Measurements from ENCODE around the gene TMEM19.

TMEM19 gene

DNA sequence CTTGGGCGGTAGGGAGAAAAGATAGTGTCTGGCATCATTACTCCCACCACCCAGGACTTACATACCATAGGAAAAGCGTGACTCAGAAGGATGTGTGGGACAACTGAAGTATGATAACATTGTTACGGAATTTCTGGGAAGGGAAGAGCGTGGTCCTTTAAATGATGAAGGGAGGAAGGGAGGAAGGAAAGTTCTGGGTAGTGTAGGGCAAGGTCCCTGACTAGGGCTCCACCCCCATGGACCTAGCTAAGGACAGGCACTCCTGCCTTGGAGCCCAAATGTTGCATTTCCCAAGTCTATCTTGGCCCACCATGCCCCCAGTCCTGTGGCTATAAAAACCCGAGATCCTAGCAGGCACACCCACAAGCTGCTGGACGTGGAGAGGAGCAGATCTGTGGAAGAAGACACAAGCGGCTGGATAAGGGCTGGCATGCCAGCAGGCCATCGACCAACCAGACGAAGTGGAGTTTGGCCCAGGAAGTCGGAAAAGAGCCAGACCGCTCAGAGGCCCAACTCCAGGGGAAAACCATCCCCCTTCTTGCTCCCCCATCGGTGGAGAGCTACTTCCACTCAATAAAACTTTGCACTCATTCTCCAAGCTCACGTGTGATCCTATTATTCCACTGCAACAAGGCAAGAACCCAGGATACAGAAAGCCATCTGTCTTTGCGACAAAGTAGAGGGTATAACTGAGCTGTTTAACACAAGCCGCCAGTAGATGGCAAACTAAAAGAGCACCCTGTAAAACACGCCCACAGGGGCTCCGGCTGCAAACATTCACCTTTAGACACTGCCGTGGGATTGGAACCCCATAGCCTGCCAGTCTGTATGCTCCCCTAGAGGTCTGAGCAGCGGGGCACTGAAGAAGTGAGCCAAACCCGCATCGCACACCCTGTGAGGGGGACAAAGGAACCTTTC, 45.8 kb downstream of the TMEM19 start:
- TF ChIP-seq, protein P1, sequence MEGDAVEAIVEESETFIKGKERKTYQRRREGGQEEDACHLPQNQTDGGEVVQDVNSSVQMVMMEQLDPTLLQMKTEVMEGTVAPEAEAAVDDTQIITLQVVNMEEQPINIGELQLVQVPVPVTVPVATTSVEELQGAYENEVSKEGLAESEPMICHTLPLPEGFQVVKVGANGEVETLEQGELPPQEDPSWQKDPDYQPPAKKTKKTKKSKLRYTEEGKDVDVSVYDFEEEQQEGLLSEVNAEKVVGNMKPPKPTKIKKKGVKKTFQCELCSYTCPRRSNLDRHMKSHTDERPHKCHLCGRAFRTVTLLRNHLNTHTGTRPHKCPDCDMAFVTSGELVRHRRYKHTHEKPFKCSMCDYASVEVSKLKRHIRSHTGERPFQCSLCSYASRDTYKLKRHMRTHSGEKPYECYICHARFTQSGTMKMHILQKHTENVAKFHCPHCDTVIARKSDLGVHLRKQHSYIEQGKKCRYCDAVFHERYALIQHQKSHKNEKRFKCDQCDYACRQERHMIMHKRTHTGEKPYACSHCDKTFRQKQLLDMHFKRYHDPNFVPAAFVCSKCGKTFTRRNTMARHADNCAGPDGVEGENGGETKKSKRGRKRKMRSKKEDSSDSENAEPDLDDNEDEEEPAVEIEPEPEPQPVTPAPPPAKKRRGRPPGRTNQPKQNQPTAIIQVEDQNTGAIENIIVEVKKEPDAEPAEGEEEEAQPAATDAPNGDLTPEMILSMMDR (conservative IDR thresholded peaks at IDR 0.05) = peak; percentile 18; the same call in 1 of the 2 replicates
- H3K27ac ChIP-seq = no peak overlapping the region

DNA sequence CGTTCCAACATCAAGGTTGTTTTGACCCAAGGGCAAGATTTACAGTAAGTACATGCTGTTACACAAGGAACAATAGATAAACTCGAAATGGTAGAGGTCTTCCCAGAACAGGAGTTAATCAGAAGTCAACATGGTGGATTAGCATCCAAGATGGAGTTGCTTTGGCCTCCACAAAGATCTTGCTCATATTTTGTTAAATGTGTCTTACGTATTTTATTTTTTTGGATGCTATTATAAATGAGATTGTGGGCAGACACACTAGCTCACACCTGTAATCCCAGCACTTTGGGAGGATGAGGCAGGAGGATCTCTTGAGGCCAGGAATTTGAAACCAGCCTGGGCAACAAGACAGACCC, 46.5 kb downstream of the TMEM19 start:
- TF ChIP-seq, protein P1 (conservative IDR thresholded peaks at IDR 0.05) = no peak
- no peak overlapping the region for H3K27ac ChIP-seq

DNA sequence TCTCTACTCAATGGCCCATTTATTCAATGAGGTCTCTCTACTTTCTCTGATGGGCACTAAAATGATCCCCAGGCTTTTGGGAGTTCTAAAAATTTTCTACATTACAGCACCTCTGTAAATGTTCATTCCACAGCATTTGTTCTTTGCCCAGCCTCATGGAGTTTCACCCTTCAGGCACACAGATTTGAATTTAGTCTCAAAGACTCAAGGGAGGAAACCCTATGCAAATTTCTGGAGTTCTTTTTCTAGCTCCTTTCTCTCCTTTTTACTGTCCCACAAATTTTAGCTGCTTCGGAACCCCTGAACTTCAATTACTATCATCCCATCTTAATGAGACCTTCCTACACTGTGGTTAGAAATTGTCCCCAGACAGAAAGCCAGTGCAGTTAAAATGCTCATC, 51.3 kb downstream of the TMEM19 start:
- TF ChIP-seq, protein P1 (conservative IDR thresholded peaks at IDR 0.05) = no peak
- no peak overlapping the region for H3K27ac ChIP-seq

DNA sequence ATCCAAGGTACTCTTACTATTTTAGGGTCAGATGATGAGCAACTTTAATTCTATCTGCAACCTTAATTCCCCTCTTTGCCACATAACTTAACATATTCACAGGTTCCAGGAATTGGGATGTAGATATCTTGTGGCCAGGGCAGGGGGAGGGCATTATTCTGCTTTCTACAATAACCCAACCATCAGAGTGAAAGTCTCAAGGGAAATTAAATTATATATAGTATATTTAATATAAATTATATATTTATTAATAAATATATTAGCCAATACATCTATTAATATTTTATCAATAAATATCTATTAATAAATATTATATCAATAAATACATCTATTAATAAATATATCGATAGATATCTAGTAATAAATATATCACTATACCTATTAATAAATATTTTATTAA, 57.1 kb downstream of the TMEM19 start:
- TF ChIP-seq, protein P1 (conservative IDR thresholded peaks at IDR 0.05) = no peak
- H3K27ac ChIP-seq = no peak overlapping the region

DNA sequence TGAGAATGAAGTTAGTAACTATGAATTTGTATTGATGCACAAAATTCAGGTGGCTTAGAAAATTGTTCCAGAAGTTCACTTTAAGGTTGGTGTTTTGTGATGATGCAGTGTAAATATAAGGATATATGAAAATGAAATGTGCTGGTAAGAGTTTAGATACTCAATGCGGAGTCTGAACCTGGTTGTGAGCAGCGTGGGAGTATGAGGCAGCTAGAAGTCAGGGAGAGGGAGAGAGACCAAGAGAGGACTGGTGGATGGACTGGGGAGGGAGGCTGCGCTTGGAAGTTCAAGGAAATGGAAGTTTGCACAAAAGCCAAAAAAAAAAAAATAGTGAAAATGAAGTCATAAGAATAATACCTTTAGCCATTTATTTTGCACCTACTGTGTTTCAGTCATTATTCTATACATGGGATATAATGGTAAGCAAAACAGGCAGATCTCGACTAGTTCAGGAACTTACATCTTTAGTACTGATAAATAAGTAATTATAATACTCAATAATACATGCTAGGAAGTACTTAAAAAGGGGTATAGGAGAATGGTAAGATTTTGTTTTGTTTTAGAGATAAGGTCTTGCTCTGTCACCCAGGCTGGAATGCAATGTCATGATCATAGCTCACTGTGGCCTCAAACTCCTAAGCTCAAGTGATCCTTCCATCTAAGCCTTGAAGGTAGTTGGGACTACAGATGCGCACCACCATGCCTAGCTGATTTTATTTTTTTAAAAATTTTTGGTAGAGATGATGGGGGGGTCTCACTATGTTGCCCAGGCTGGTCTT, 58.8 kb downstream of the TMEM19 start:
- TF ChIP-seq, protein P1 (conservative IDR thresholded peaks at IDR 0.05) = no peak
- no peak overlapping the region for H3K27ac ChIP-seq

DNA sequence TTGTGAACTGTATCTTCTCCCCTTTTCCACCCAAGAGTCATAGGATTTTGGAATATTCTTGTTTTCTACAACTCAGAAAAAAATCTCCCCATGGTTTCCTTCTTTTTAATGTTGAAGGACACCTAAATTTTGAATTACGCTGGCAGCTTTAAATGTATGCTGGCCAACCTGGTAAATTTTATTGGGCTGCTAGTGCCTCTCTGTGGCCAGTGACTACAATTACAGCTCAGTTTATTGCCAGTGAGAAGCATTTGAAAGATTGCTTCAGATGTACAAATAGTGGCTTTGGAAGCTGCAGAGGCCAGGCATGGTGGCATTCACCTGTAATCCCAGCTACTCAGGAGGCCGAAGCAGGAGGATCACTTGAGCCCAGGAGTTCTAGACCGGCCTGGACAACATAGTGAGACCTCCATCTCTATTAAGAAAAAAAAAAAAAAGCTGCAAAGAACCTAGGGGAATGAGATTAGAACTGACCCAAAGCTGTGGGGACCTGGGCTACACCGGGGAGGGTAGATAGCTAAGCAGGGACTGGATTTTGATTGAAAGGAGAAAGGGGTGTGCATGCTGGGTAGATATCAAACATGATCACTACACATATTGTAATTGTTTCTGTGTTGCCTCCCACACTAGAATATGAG, 61.2 kb downstream of the TMEM19 start:
- H3K27ac ChIP-seq = no peak overlapping the region
- TF ChIP-seq, protein P1 (conservative IDR thresholded peaks at IDR 0.05) = peak; percentile 88
